Rectal smooth muscle tissue (tissue), 1 donor: ENCODE results near the gene CAMK1D.

ENCODE experiments used
- H3K27ac ChIP-seq: one replicate; pipeline ENCODE4 v1.7.0; 2013; ENCODE audit warnings: low read depth, low read length, inconsistent platforms
- H3K27me3 ChIP-seq: one replicate; pipeline ENCODE4 v1.7.0; 2013; ENCODE audit warnings: low read length; ENCODE audit not compliant: control insufficient read depth, insufficient read depth
- H3K36me3 ChIP-seq: one replicate; pipeline ENCODE4 v1.7.0; 2013; ENCODE audit warnings: low read length; ENCODE audit not compliant: control insufficient read depth, insufficient read depth
- H3K4me1 ChIP-seq: one replicate; pipeline ENCODE4 v1.7.0; 2013; ENCODE audit warnings: low read length; ENCODE audit not compliant: control insufficient read depth, insufficient read depth
- H3K4me3 ChIP-seq: one replicate; pipeline ENCODE4 v1.7.0; 2013; ENCODE audit warnings: low read length
- H3K9ac ChIP-seq: one replicate; pipeline ENCODE4 v1.7.0; 2013; ENCODE audit warnings: low read length

The CAMK1D gene

GRCh38 chr10:12561307-12561706 lies 212.0 kb downstream of the CAMK1D start:
- Histone ChIP-seq H3K27me3 (no peaks in the 10 kb centered on the region), H3K36me3 (no peaks in the 10 kb centered on the region), H3K4me3 (no peak overlapping the region), H3K9ac (no peak overlapping the region), H3K4me1 (no peaks in the 10 kb centered on the region), H3K27ac (no peak overlapping the region)

- Histone ChIP-seq H3K36me3 (no peaks in the 10 kb centered on the region), H3K27ac (no peak overlapping the region), H3K4me1 (no peaks in the 10 kb centered on the region), H3K4me3 (no peak overlapping the region), H3K9ac (no peak overlapping the region), H3K27me3 (no peaks in the 10 kb centered on the region)
These were observed 212.4 kb downstream of the CAMK1D start for GRCh38 chr10:12561720-12562119.

GRCh38 chr10:12563489-12563888 lies 214.1 kb downstream of the CAMK1D start:
- no peaks in the 10 kb centered on the region for H3K27me3 ChIP-seq
- H3K4me1 ChIP-seq: no peaks in the 10 kb centered on the region
- no peaks in the 10 kb centered on the region for H3K36me3 ChIP-seq
- no peak overlapping the region for H3K4me3 ChIP-seq
- no peak overlapping the region for H3K9ac ChIP-seq
- H3K27ac ChIP-seq: no peak overlapping the region

- Histone ChIP-seq H3K27ac (no peak overlapping the region), H3K36me3 (no peaks in the 10 kb centered on the region), H3K27me3 (no peaks in the 10 kb centered on the region), H3K4me1 (no peaks in the 10 kb centered on the region), H3K9ac (no peak overlapping the region), H3K4me3 (no peak overlapping the region)
These were observed 214.8 kb downstream of the CAMK1D start for GRCh38 chr10:12564173-12564572.

- H3K4me3 ChIP-seq: no peak overlapping the region
- H3K27me3 ChIP-seq: no peaks in the 10 kb centered on the region
- no peaks in the 10 kb centered on the region for H3K4me1 ChIP-seq
- no peak overlapping the region for H3K9ac ChIP-seq
- H3K27ac ChIP-seq: no peak overlapping the region
- H3K36me3 ChIP-seq: no peaks in the 10 kb centered on the region
These were observed 217.1 kb downstream of the CAMK1D start for GRCh38 chr10:12566161-12567115.

- H3K27ac ChIP-seq: no peak overlapping the region
- no peaks in the 10 kb centered on the region for H3K4me1 ChIP-seq
- H3K27me3 ChIP-seq: no peaks in the 10 kb centered on the region
- H3K36me3 ChIP-seq: no peaks in the 10 kb centered on the region
- H3K9ac ChIP-seq: no peak overlapping the region
- no peak overlapping the region for H3K4me3 ChIP-seq
These were observed 219.2 kb downstream of the CAMK1D start for GRCh38 chr10:12568391-12569009.

GRCh38 chr10:12572281-12572680 lies 222.9 kb downstream of the CAMK1D start:
- Histone ChIP-seq H3K4me3 (no peak overlapping the region), H3K27ac (no peak overlapping the region), H3K27me3 (no peaks in the 10 kb centered on the region), H3K9ac (no peak overlapping the region), H3K36me3 (no peaks in the 10 kb centered on the region), H3K4me1 (no peaks in the 10 kb centered on the region)

- Histone ChIP-seq H3K27ac (no peak overlapping the region), H3K4me3 (no peak overlapping the region), H3K36me3 (no peaks in the 10 kb centered on the region), H3K4me1 (peaks cover 9% of the 10 kb centered on the region), H3K9ac (no peak overlapping the region), H3K27me3 (no peaks in the 10 kb centered on the region)
These were observed 228.3 kb downstream of the CAMK1D start for GRCh38 chr10:12577610-12578009.

GRCh38 chr10:12579954-12580858 lies 230.9 kb downstream of the CAMK1D start:
- peaks cover 9% of the 10 kb centered on the region for H3K4me1 ChIP-seq
- H3K27ac ChIP-seq: peak overlapping the region; percentile 85
- H3K36me3 ChIP-seq: no peaks in the 10 kb centered on the region
- no peak overlapping the region for H3K9ac ChIP-seq
- H3K27me3 ChIP-seq: no peaks in the 10 kb centered on the region
- H3K4me3 ChIP-seq: peak overlapping the region; percentile 39

- Histone ChIP-seq H3K27ac (no peak overlapping the region), H3K9ac (no peak overlapping the region), H3K36me3 (no peaks in the 10 kb centered on the region), H3K27me3 (no peaks in the 10 kb centered on the region), H3K4me1 (peaks cover 9% of the 10 kb centered on the region), H3K4me3 (no peak overlapping the region)
These were observed 234.7 kb downstream of the CAMK1D start for GRCh38 chr10:12583891-12584595.

GRCh38 chr10:12586741-12587140 lies 237.4 kb downstream of the CAMK1D start:
- Histone ChIP-seq H3K4me3 (no peak overlapping the region), H3K27me3 (no peaks in the 10 kb centered on the region)

More at GRCh38 chr10:12586741-12587140, 237.4 kb downstream of the CAMK1D start:
- Histone ChIP-seq H3K4me1 (no peaks in the 10 kb centered on the region), H3K27ac (no peak overlapping the region), H3K9ac (no peak overlapping the region), H3K36me3 (no peaks in the 10 kb centered on the region)
